Neural crest cell (in vitro differentiated cells): ENCODE results near the gene PPIE. TPM values are rescaled to one million over a fixed set of nuclear protein-coding genes. Genes with fewer than 3 reads are reported as not detected.

Experiments
- DNase-seq: peaks from one replicate; pipeline ENCODE4 v3.0.0; 2021; ENCODE audit warnings: low read depth, mixed read lengths, low spot score
- H3K27ac Mint-ChIP-seq: one replicate; pipeline ENCODE4 v1.8.0; 2021; ENCODE audit warnings: mild to moderate bottlenecking, mixed read lengths; ENCODE audit not compliant: unreplicated experiment
- H3K27me3 Mint-ChIP-seq: 2 replicates; pipeline ENCODE4 v1.8.0; 2021; ENCODE audit warnings: low read depth, mild to moderate bottlenecking, mixed read lengths
- H3K36me3 Mint-ChIP-seq: 2 replicates; pipeline ENCODE4 v1.8.0; 2021; ENCODE audit warnings: low read depth, mild to moderate bottlenecking, mixed read lengths
- H3K4me1 Mint-ChIP-seq: 2 replicates; pipeline ENCODE4 v1.8.0; 2021; ENCODE audit warnings: mixed read lengths
- H3K4me3 Mint-ChIP-seq: one replicate; pipeline ENCODE4 v1.8.0; 2021; ENCODE audit warnings: mild to moderate bottlenecking, mixed read lengths
- H3K9me3 Mint-ChIP-seq: 2 replicates; pipeline ENCODE4 v1.8.0; 2021; ENCODE audit warnings: mixed read lengths
- CTCF ChIP-seq: fragments of 200-600 bp; sonication (generic); conservative IDR thresholded peaks from 2 replicates; pipeline ENCODE4 v1.5.0; 2021; ENCODE audit warnings: antibody characterized with exemption, mild to moderate bottlenecking
- total RNA-seq: library from RNA; stranded (reverse); gene quantifications from 2 replicates; pipeline ENCODE4 v1.2.1, GENCODE V29; 2021

PPIE gene
- total RNA-seq, 1 donor from 2014 or later: 56.2 TPM

DNA sequence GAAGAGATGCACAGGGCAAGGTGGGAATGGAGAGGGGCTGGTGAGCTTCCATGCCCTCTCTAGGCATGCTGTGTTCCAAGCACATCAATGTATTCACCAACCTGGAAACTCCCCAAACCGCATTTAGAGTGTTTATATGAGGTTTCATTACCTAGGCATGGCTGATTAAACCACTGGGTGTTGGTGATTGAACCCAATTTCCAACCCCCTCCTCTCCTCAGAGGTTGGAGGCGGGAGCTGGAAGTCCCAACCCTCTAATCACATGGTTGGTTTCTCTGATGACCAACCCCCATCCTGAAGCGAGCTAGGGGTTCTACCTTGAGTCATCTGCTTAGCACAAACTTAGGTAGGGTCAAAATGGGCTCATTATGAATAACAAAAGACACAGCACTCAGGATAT lies 3.0 kb upstream of the PPIE start:
- no peak for DNase-seq
- no peaks in the 10 kb centered on the region for H3K36me3 Mint-ChIP-seq
- no peak for TF ChIP-seq CTCF
- peaks cover 22% of the 10 kb centered on the region for H3K4me1 Mint-ChIP-seq
- peaks cover 71% of the 10 kb centered on the region for H3K27me3 Mint-ChIP-seq
- H3K9me3 Mint-ChIP-seq: no peaks in the 10 kb centered on the region
- peak overlapping the region; percentile 20 for H3K4me3 Mint-ChIP-seq
- H3K27ac Mint-ChIP-seq: no peak overlapping the region

DNA sequence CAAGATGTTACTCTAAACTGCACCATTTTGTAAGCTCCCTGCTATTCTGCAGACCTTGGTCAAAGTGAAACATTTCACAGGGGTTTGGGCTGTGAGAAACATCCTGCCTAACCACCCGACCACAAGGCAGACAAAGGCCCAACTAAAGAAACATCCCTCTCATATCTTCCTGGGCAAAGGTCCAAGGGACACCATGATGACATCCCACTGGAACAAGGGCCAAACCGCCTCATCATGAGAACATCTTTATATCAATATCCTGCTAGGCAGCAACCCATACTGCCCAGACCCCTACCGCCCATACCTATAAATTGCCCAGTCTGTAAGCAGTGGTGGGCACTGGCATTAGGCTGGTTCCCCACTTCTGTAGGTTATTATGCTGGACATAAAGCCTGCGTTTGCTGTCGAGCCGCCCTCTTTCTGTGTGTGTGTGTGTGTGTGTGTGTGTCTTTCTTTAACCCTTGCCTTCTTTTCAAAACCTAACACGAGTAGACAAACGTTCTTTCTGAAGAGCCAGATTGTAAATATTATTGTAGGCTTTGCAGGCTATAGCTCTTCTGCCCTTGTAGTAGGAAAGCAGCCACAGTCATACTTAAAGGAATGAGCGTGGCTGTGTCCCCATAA lies 1.0 kb upstream of the PPIE start:
- H3K27me3 Mint-ChIP-seq: peaks cover 52% of the 10 kb centered on the region
- TF ChIP-seq CTCF: no peak
- peak overlapping the region; percentile 21 for H3K4me3 Mint-ChIP-seq

GRCh38 chr1:39745016-39745670 lies 6.5 kb downstream of the PPIE start:
- no peaks in the 10 kb centered on the region for H3K27me3 Mint-ChIP-seq
- peaks cover 8% of the 10 kb centered on the region for H3K4me1 Mint-ChIP-seq
- H3K36me3 Mint-ChIP-seq: peaks cover 6% of the 10 kb centered on the region
- no peak for TF ChIP-seq CTCF
- DNase-seq: no peak
- no peaks in the 10 kb centered on the region for H3K9me3 Mint-ChIP-seq
- H3K27ac Mint-ChIP-seq: no peak overlapping the region
- H3K4me3 Mint-ChIP-seq: no peak overlapping the region

More for the DNA sequence above, 1.0 kb upstream of the PPIE start:
- no peak overlapping the region for H3K27ac Mint-ChIP-seq
- H3K4me1 Mint-ChIP-seq: peaks cover 27% of the 10 kb centered on the region
- H3K36me3 Mint-ChIP-seq: no peaks in the 10 kb centered on the region
- no peak for DNase-seq
- H3K9me3 Mint-ChIP-seq: no peaks in the 10 kb centered on the region

DNA sequence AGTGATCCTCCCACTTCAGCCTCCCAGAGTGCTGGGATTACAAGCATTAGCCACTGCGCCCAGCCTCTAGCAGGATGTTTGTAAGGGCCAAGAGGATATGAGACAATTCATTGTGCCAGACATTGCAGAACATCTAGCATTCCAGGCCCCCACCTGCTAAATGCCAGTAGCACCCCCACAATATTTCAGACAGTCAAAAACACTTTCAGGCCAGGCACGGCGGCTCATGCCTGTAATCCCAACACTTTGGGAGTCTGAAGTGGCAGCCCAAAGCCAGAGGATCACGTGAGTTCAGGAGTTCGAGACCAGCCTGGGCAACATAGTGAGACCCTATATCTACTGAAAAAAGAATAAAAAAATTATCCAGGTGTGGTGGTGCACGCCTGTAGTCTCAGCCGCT lies 12.9 kb downstream of the PPIE start:
- H3K9me3 Mint-ChIP-seq: no peaks in the 10 kb centered on the region
- peaks cover 10% of the 10 kb centered on the region for H3K36me3 Mint-ChIP-seq
- DNase-seq: no peak
- no peak for TF ChIP-seq CTCF
- no peaks in the 10 kb centered on the region for H3K4me1 Mint-ChIP-seq
- no peak overlapping the region for H3K4me3 Mint-ChIP-seq
- no peaks in the 10 kb centered on the region for H3K27me3 Mint-ChIP-seq
- H3K27ac Mint-ChIP-seq: no peak overlapping the region

DNA sequence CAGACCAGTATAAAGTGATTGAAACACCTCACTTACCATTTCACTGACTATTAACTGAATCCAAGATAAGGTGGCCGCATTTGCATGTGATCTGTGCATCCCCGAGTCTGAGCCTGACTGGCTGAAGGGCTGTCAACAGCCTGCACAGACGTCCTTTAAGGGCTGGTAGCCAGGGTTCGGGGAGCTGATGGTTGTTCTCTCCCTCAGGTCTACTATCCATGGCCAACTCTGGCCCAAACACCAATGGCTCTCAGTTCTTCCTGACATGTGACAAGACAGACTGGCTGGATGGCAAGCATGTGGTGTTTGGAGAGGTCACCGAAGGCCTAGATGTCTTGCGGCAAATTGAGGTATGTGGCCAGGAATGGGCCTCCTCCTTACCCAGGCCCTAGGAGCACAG lies 14.0 kb downstream of the PPIE start:
- no peak for DNase-seq
- H3K27ac Mint-ChIP-seq: no peak overlapping the region
- H3K4me1 Mint-ChIP-seq: no peaks in the 10 kb centered on the region
- H3K4me3 Mint-ChIP-seq: no peak overlapping the region
- no peaks in the 10 kb centered on the region for H3K27me3 Mint-ChIP-seq
- TF ChIP-seq CTCF: no peak
- peaks cover 10% of the 10 kb centered on the region for H3K36me3 Mint-ChIP-seq
- H3K9me3 Mint-ChIP-seq: no peaks in the 10 kb centered on the region
